Hematopoietic multipotent progenitor cell (in vitro differentiated cells): ENCODE measurements around the gene PIKFYVE. TPM values are rescaled to one million over a fixed set of nuclear protein-coding genes. Genes with fewer than 3 reads are reported as not detected.
A peak's percentile ranks its signal among the peaks of the same experiment; 100 is the strongest.
"Not testable (repeated sequence)": the region's sequence is repeated elsewhere in the genome, so short reads cannot be mapped to it uniquely, and the experiment has no call there.

Experiments used
- DNase-seq, 3 donors: peaks; one replicate each; pipeline ENCODE4 v3.0.0-alpha.2; 2011 to 2015; ENCODE audit warnings: low read depth in 2 of 3, low spot score in 2 of 3
- total RNA-seq: library from RNA; depleted of rRNA; stranded (reverse); fragments of >200 nt; gene quantifications from one replicate; pipeline ENCODE4 v1.2.3, GENCODE V29; 2012

Gene PIKFYVE
- total RNA-seq, 1 donor = 39.3 TPM

- DNase-seq = no peak
Observed at GRCh38 chr2:208358758-208359631, 92.9 kb downstream of the PIKFYVE start.

GRCh38 chr2:208359632-208359986, 93.6 kb downstream of the PIKFYVE start:
- DNase-seq = peak in 2 of 3 donors; percentile 15 to 38

GRCh38 chr2:208360259-208361076, 94.4 kb downstream of the PIKFYVE start:
- no peak for DNase-seq

GRCh38 chr2:208361077-208361441, 95.0 kb downstream of the PIKFYVE start:
- no peak for DNase-seq

GRCh38 chr2:208363485-208363884, 97.4 kb downstream of the PIKFYVE start:
- peak in 2 of 3 donors; percentile 74 to 92 for DNase-seq

GRCh38 chr2:208366215-208367127, 100.4 kb downstream of the PIKFYVE start:
- DNase-seq = peak in 2 of 3 donors; percentile 80 to 93

GRCh38 chr2:208369091-208369490, 103.0 kb downstream of the PIKFYVE start:
- no peak for DNase-seq

GRCh38 chr2:208370881-208371633, 105.0 kb downstream of the PIKFYVE start:
- DNase-seq = peak in 1 of 3 donors; percentile 9

GRCh38 chr2:208371634-208371935, 105.5 kb downstream of the PIKFYVE start:
- no peak for DNase-seq

GRCh38 chr2:208373460-208374089, 107.5 kb downstream of the PIKFYVE start:
- peak in 2 of 3 donors; percentile 25 to 51 for DNase-seq

- DNase-seq = no peak
Observed at GRCh38 chr2:208375491-208376068, 109.5 kb downstream of the PIKFYVE start.

- not testable (repeated sequence) for DNase-seq
Observed at GRCh38 chr2:208377344-208377860, 111.3 kb downstream of the PIKFYVE start.

GRCh38 chr2:208379192-208379591, 113.1 kb downstream of the PIKFYVE start:
- no peak for DNase-seq

- no peak for DNase-seq
Observed at GRCh38 chr2:208384637-208385036, 118.6 kb downstream of the PIKFYVE start.

GRCh38 chr2:208386541-208386940, 120.5 kb downstream of the PIKFYVE start:
- DNase-seq = no peak

- no peak for DNase-seq
Observed at GRCh38 chr2:208389940-208390339, 123.9 kb downstream of the PIKFYVE start.

- DNase-seq = no peak
Observed at GRCh38 chr2:208392300-208392699, 126.2 kb downstream of the PIKFYVE start.

- not testable (repeated sequence) for DNase-seq
Observed at GRCh38 chr2:208396796-208397195, 130.7 kb downstream of the PIKFYVE start.

GRCh38 chr2:208399201-208399600, 133.1 kb downstream of the PIKFYVE start:
- no peak for DNase-seq
